Epithelial cell of proximal tubule (primary cell): ENCODE measurements around the gene TPRKB. TPM values are rescaled to one million over a fixed set of nuclear protein-coding genes. Genes with fewer than 3 reads are reported as not detected.
"Not testable (repeated sequence)": the region's sequence is repeated elsewhere in the genome, so short reads cannot be mapped to it uniquely, and the experiment has no call there.

ENCODE experiments used
- DNase-seq: peaks from one replicate; pipeline ENCODE4 v3.0.0-alpha.2; 2011; ENCODE audit warnings: low read depth
- H3K4me3 ChIP-seq: 2 replicates; pipeline ENCODE4 v1.5.1; 2011; ENCODE audit warnings: low read depth, mild to moderate bottlenecking, low read length
- CTCF ChIP-seq: conservative IDR thresholded peaks from 2 replicates; pipeline ENCODE4 v1.5.1; 2012; ENCODE audit warnings: low read depth, mild to moderate bottlenecking, low read length
- total RNA-seq: library from RNA; depleted of rRNA; stranded (reverse); fragments of >200 nt; gene quantifications from 2 replicates; pipeline ENCODE4 v1.2.3, GENCODE V29; 2015

The TPRKB gene
- total RNA-seq, 1 donor from 2014 or later, result 55.2 TPM

GRCh38 chr2:73704285-73704684, 32.9 kb downstream of the TPRKB start:
- no peak overlapping the region for H3K4me3 ChIP-seq
- no peak for DNase-seq
- TF ChIP-seq CTCF, result no peak

DNA sequence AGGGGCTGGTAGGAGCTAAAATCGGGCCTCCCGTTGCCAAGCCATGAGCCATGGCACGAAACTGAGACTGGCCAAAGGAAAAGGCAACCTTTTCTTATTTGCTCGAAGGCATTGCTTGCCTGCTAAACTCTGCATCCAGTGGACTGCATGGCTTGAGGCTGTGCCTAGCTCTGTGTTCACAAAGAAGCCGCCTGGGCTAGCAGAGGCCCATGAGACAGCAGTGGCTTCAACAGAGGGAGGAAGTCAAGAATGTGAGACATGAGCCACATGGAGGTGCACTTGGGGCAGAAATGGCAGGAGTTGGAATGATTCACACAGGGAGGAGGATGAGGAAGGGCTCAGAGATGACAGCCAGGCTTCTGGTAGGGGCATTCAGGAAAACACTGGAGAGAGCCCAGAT, 33.5 kb downstream of the TPRKB start:
- no peak for TF ChIP-seq CTCF
- no peak for DNase-seq
- no peak overlapping the region for H3K4me3 ChIP-seq

GRCh38 chr2:73702852-73703493, 34.2 kb downstream of the TPRKB start:
- DNase-seq, H3K4me3 ChIP-seq: not testable (repeated sequence)

GRCh38 chr2:73701968-73702665, 35.0 kb downstream of the TPRKB start:
- DNase-seq, result no peak
- TF ChIP-seq CTCF, result no peak
- H3K4me3 ChIP-seq, result no peak overlapping the region

GRCh38 chr2:73701448-73701765, 35.7 kb downstream of the TPRKB start:
- H3K4me3 ChIP-seq, result not testable (repeated sequence)

DNA sequence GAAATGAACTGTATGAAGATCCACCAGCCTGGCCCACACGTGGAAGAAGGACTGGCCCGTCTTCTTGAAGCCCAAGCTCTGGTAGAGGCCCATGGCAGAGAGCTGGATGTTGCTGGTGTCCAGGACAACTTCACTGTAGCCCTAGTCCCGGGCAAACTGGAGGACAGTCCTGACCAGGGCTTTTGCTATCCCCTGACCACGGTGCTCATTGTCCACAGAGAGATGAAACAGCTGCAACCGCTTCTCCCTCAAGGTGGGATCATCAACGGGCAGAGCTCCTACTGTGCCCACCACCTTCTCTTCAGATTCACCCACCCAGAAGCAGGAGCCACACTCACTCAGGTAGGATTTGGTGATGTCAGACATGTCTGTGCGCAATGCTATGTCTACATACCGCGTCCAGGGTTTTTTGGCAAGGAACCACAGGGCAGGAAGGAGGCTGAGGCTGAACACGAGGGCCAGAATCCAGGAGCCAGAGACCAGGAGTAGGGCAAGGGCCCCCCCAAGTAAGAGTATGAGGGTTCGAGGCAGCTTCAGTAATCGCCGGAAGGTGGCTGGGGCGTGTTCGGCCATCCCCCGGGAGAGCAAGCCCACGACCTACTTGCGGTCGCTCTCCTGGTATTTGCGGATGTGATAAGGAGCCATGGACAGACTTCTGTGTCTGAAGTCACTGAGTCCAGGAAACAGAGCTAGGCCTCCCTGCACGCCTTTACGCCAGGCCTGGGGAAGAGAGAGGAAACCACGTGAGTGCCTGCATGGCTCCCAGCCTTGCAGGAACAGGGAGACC, 36.3 kb downstream of the TPRKB start:
- H3K4me3 ChIP-seq, result no peak overlapping the region
- no peak for DNase-seq
- no peak for TF ChIP-seq CTCF

More at GRCh38 chr2:73701448-73701765, 35.7 kb downstream of the TPRKB start:
- DNase-seq, result not testable (repeated sequence)

DNA sequence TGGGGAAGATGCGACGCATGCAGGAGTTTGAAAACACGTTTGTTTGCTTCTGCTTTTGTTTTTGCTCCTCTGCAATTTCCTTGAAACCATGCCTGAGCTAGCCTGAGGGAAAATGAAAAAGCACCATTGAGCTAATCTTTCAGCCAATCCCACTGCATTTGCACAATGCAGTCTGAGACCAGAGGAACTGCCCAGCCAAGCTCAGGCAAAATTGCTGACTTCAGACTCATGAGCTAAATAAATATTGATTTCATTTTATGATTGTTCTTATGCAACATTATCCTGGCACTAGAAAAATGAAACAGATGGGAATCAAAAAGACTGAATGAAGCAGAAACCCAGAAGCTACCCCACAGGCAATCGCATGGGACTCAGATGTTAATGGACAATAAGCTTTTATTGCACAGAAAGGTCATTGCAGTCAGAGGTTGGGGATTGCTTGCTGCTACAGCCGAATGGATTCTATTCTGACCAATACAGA, 37.0 kb downstream of the TPRKB start:
- no peak for TF ChIP-seq CTCF
- no peak for DNase-seq
- H3K4me3 ChIP-seq, result no peak overlapping the region

DNA sequence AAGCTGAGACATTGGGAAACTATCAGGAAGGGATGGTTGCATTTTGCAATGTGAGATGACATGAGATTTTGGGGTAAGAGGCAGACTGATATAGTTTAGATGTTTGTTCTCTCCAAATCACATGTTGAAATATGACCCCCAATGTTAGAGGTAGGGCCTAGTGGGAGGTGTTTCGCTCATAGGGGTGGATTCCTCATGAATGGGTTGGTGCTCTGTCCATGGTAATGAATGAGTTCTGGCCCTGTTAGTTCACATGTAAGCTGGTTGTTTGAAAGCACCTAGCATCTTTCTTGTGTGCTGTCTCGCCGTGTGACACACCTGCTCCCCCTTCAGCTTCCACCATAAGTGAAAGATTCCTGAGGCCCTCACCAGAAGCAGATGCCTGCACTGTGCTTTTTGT, 37.7 kb downstream of the TPRKB start:
- DNase-seq, result no peak
- no peak for TF ChIP-seq CTCF
- H3K4me3 ChIP-seq, result no peak overlapping the region
